Testis (tissue), 3 donors: ENCODE measurements around the gene ENG. TPM values are rescaled to one million over a fixed set of nuclear protein-coding genes. Genes with fewer than 3 reads are reported as not detected.
A peak's percentile ranks its signal among the peaks of the same experiment; 100 is the strongest.
"Not testable (repeated sequence)": the region's sequence is repeated elsewhere in the genome, so short reads cannot be mapped to it uniquely, and the experiment has no call there.

Source experiments
- DNase-seq: peaks from one replicate; pipeline ENCODE4 v3.0.0-alpha.2; 2019
- H3K27ac ChIP-seq, 2 donors: fragments of 200-600 bp; sonication (generic); one replicate each; pipeline ENCODE4 v1.5.1; 2019
- H3K27me3 ChIP-seq: fragments of 200-600 bp; sonication (generic); one replicate; pipeline ENCODE4 v1.5.1; 2019
- H3K36me3 ChIP-seq: fragments of 200-600 bp; sonication (generic); one replicate; pipeline ENCODE4 v1.5.1; 2017; ENCODE audit warnings: low read depth; ENCODE audit errors: missing control alignments
- H3K4me1 ChIP-seq: fragments of 200-600 bp; sonication (generic); one replicate; pipeline ENCODE4 v1.5.1; 2019
- H3K4me3 ChIP-seq, 2 donors: fragments of 200-600 bp; sonication (generic); one replicate each; pipeline ENCODE4 v1.5.1; 2017 to 2019
- H3K9me3 ChIP-seq: fragments of 200-600 bp; sonication (generic); one replicate; pipeline ENCODE4 v1.5.1; 2017
- POLR2A ChIP-seq: fragments of 450-650 bp; IDR thresholded peaks from one replicate; pipeline ENCODE4 v1.6.1; 2017; ENCODE audit warnings: antibody characterized with exemption, mild to moderate bottlenecking, moderate library complexity
- WGBS, 2 donors: methylation state at CpG; one replicate each; pipeline ENCODE4 v1.1.5; 2018; 5-methylcytosine and 5-hydroxymethylcytosine counted together
- intact Hi-C: fragments of 100-400 bp; cut with DNase I; formaldehyde crosslinking; loops from one replicate; pipeline ENCODE4 v1.15.1; 2023; ENCODE audit warnings: low total_unique reads
- polyA plus RNA-seq: library from polyadenylated mRNA; stranded (reverse); fragments of 350-450 nt; fragmentation: Illumina TruSeq; extraction: RNeasy Lipid Tissue Mini Kit (QIAGEN cat#74804); gene quantifications from one replicate; pipeline ENCODE4 v1.2.3, GENCODE V29; 2014; ENCODE audit warnings: low read depth, low replicate concordance; ENCODE audit not compliant: insufficient read depth
- total RNA-seq, 2 donors: library from RNA; depleted of rRNA; stranded (reverse); fragments of >200 nt; gene quantifications; one replicate each; pipeline ENCODE4 v1.2.3, GENCODE V29; 2016
- TF ChIP-seq, protein P1 (sequence below), 3 experiments: fragments of 450-650 bp in 2 of 3; fragments of 200-600 bp in 1 of 3; sonication (generic) in 1 of 3; IDR thresholded peaks; one replicate each; pipeline ENCODE4 v1.5.1; 2016 to 2019; ENCODE audit warnings: antibody characterized with exemption in 3 of 3, mild to moderate bottlenecking in 2 of 3, moderate library complexity in 1 of 3

ENG gene
- total and polyA plus RNA-seq, 3 donors from 2014 or later, result 132 to 214 (median 144) TPM

DNA sequence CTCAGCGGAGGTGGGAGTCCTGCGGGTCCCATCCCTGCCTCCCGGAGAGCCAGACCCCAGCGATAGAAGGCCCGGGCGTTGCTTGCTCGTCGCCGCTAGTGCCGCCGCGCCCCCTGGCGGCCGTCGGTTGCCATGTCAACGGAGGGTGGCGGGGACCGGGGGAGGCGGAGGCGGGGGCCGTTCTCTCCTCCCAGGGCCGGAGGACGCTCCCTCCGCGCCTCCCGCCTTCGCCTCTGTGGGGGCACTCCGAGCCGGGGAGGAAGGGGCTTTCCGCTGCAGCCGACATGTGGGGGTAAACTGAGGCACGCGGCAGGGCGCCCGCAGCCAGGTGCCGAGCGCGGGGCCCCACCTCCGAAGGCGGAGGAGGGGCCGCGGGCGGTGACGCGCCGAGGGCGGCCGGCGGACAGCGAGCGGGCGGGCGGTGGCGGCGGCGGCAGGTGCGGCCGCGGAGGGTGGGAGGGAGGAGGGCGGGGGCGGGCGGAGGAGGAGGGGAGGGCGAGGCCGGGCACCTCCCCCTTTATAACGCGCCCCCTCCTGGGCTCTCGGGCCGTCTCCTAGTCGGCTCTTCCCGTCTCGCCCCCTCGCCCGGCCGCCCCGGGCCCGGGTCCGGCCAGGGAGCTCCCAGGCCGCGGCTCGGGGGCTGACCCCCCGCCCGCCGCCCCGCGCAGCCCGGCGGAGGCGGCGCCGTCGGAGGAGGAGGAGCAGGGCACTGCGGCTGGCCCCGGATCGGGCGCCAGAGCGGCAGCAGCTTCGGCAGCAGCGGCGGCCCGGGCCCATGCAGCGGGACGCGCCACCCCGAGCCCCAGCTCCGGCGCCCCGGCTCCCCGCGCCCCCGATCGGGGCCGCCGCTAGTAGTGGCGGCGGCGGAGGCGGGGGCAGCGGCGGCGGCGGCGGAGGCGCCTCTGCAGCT is 69.2 kb downstream of the ENG start:
- Histone ChIP-seq H3K36me3 (no peaks in the 10 kb centered on the region), H3K9me3 (no peaks in the 10 kb centered on the region), H3K27ac (peak overlapping the region; percentile 80 to 95), H3K4me3 (peak overlapping the region; percentile 75 to 98), H3K4me1 (peaks cover 46% of the 10 kb centered on the region), H3K27me3 (no peaks in the 10 kb centered on the region)
- DNase-seq, result peak; percentile 87
- intact Hi-C loops, result loop anchor here (10.0 kb wide), 1 partner anchor 80 kb away; no protein-coding TSS in a partner anchor
- TF ChIP-seq POLR2A, result no peak
- TF ChIP-seq, protein P1, sequence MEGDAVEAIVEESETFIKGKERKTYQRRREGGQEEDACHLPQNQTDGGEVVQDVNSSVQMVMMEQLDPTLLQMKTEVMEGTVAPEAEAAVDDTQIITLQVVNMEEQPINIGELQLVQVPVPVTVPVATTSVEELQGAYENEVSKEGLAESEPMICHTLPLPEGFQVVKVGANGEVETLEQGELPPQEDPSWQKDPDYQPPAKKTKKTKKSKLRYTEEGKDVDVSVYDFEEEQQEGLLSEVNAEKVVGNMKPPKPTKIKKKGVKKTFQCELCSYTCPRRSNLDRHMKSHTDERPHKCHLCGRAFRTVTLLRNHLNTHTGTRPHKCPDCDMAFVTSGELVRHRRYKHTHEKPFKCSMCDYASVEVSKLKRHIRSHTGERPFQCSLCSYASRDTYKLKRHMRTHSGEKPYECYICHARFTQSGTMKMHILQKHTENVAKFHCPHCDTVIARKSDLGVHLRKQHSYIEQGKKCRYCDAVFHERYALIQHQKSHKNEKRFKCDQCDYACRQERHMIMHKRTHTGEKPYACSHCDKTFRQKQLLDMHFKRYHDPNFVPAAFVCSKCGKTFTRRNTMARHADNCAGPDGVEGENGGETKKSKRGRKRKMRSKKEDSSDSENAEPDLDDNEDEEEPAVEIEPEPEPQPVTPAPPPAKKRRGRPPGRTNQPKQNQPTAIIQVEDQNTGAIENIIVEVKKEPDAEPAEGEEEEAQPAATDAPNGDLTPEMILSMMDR (IDR thresholded peaks at IDR 0.05), result peak; percentile 94 to 97 (median 96)
- WGBS, 2 donors, result 1% methylated on average over 44 of the region's 123 CpGs; no CpG with 5 or more reads in 1 of the 2 donors

DNA sequence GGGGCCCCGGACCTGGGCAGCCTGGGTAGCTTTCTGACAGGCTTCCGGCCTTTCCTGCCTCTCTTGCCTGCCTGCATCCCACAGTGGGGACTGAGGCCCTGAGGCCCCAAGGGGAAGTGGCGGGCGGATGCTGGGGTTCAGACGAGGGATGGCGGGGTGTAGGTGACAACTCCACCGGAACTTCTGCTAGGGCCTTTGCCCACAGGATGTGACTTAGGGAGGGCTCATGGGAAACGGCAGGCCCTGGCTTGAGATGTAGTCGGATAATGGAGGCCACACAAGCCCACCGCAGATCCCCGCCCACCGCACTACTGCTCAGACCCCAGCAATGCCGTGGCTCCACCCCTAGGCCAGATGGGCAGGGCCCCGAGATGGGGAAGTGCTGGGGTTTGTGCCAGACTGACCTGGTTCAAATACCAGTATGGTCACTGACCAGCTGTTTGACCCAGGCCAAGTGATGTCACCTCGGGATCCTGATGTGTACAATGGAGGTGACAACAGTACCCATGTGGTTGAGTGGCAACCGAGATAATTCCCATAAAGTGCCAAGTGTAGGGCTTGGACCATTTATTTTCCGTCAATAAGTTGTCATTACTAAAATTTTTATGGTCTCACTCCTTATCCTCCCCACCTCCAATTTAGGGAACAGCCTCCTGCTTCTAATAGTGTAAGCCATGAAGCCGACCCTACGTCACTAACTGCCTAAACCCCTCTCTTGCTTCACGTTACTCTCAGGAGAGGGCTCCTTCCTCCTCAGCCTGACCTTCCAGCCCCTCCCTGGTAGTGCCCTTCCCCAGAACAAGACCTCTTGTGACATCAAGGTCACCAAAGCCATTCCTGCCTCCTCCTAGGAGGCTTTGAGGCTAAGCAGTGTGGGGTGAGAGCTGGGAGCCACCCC is 71.1 kb downstream of the ENG start:
- WGBS, 2 donors, result 71 to 80% methylated on average over 12 to 20 of the region's 20 CpGs
- Histone ChIP-seq H3K9me3 (no peaks in the 10 kb centered on the region), H3K4me3 (no peak overlapping the region), H3K36me3 (no peaks in the 10 kb centered on the region), H3K27me3 (no peaks in the 10 kb centered on the region), H3K27ac (no peak overlapping the region), H3K4me1 (peaks cover 30% of the 10 kb centered on the region)
- DNase-seq, result no peak
- no peak for TF ChIP-seq POLR2A
- TF ChIP-seq, protein P1 (IDR thresholded peaks at IDR 0.05), result no peak
- intact Hi-C loops, result loop anchor here (5.0 to 10.0 kb wide), 2 partner anchors 46 to 81 kb away; partner anchors contain the start of gene TOR2A

DNA sequence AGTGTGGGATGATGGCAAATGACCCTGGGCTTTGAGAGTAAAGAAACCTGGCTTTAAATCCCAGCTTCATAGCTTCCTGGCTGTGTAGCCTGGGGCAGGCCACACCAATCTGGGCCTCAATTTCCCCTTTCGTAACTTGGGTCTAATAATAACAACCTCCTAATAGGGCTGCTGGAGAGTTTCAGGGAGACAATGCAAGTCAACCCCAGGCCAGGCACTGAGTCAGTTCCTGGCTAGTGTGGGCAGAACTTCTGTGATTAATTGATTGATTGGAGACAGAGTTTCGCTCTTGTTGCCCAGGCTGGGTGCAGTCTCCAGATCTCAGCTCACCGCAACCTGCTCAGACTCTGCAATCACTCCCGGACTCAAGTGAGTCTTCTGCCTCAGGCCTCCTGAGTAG is 72.7 kb downstream of the ENG start:
- DNase-seq, result no peak
- no peaks in the 10 kb centered on the region for H3K36me3 ChIP-seq
- no peaks in the 10 kb centered on the region for H3K27me3 ChIP-seq
- intact Hi-C loops, result loop anchor here (5.0 to 10.0 kb wide), 2 partner anchors 45 to 83 kb away; partner anchors contain the start of gene TOR2A
- H3K4me3 ChIP-seq, result no peak overlapping the region
- TF ChIP-seq, protein P1 (IDR thresholded peaks at IDR 0.05), result no peak
- H3K27ac ChIP-seq, result no peak overlapping the region
- no peaks in the 10 kb centered on the region for H3K9me3 ChIP-seq
- peaks cover 16% of the 10 kb centered on the region for H3K4me1 ChIP-seq
- WGBS, 2 donors, result 88 to 98% methylated on average over 4 of the region's 4 CpGs

DNA sequence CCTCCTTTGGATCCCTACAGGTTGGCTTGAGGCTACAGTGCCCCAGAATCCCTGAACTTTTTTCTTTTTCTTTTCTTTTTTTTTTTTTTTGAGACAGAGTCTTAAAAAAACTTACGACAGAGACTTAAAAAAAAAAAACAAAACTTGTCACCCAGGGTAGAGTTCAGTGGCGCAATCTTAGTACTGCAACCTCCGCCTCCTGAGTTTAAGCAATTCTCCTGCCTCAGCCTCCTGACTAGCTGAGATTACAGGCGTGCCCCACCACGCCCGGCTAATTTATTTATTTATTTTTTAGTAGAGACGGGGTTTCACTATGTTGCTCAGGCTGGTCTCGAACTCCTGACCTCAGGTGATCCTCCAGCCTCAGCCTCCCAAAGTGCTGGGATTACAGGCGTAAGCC is 73.5 kb downstream of the ENG start:
- WGBS, 2 donors, result 91 to 93% methylated on average over 9 of the region's 9 CpGs
- not testable (repeated sequence) for H3K27ac ChIP-seq, H3K36me3 ChIP-seq, DNase-seq, H3K4me3 ChIP-seq, H3K27me3 ChIP-seq, H3K9me3 ChIP-seq
- TF ChIP-seq, protein P1 (IDR thresholded peaks at IDR 0.05), result peak in 1 of 3 experiments; percentile 14
- H3K4me1 ChIP-seq, result peaks cover 15% of the 10 kb centered on the region
- intact Hi-C loops, result loop anchor here (5.0 to 10.0 kb wide), 2 partner anchors 44 to 84 kb away; partner anchors contain the start of gene TOR2A
